ENCODE results near the gene NOTCH2. TPM values are rescaled to one million over a fixed set of nuclear protein-coding genes. Genes with fewer than 3 reads are reported as not detected.

The NOTCH2 gene
- total RNA-seq, 1 donor from 2014 or later = 84.2 TPM

GRCh38 chr1:119952496-119952895 lies 117.0 kb downstream of the NOTCH2 start:
- TF ChIP-seq CTCF (conservative IDR thresholded peaks at IDR 0.05) = no peak
- H3K27me3 Mint-ChIP-seq (ENCODE audit: low read depth) = no peaks in the 10 kb centered on the region
- no peak overlapping the region for H3K27ac Mint-ChIP-seq (ENCODE audit: unreplicated experiment)
- no peaks in the 10 kb centered on the region for H3K9me3 Mint-ChIP-seq
- no peaks in the 10 kb centered on the region for H3K4me1 Mint-ChIP-seq
- no peak for DNase-seq (ENCODE audit: low read depth, low spot score)
- peaks cover 11% of the 10 kb centered on the region for H3K36me3 Mint-ChIP-seq (ENCODE audit: low read depth)
- H3K4me3 Mint-ChIP-seq = no peak overlapping the region

- TF ChIP-seq CTCF (conservative IDR thresholded peaks at IDR 0.05) = peak; percentile 89
- Mint-ChIP-seq H3K36me3 (ENCODE audit: low read depth) (peaks cover 13% of the 10 kb centered on the region), H3K27me3 (ENCODE audit: low read depth) (no peaks in the 10 kb centered on the region), H3K4me3 (no peak overlapping the region), H3K9me3 (peaks cover under 1% of the 10 kb centered on the region), H3K27ac (ENCODE audit: unreplicated experiment) (no peak overlapping the region), H3K4me1 (no peaks in the 10 kb centered on the region)
- peak; percentile 69 for DNase-seq (ENCODE audit: low read depth, low spot score)
These were observed 120.9 kb downstream of the NOTCH2 start for GRCh38 chr1:119948342-119949214.

GRCh38 chr1:119947468-119947867 lies 122.0 kb downstream of the NOTCH2 start:
- no peak for DNase-seq (ENCODE audit: low read depth, low spot score)
- peaks cover 10% of the 10 kb centered on the region for H3K36me3 Mint-ChIP-seq (ENCODE audit: low read depth)
- H3K9me3 Mint-ChIP-seq = peaks cover 2% of the 10 kb centered on the region
- H3K4me1 Mint-ChIP-seq = no peaks in the 10 kb centered on the region
- H3K27me3 Mint-ChIP-seq (ENCODE audit: low read depth) = no peaks in the 10 kb centered on the region
- no peak overlapping the region for H3K27ac Mint-ChIP-seq (ENCODE audit: unreplicated experiment)
- no peak for TF ChIP-seq CTCF (conservative IDR thresholded peaks at IDR 0.05)
- no peak overlapping the region for H3K4me3 Mint-ChIP-seq

- Mint-ChIP-seq H3K4me3 (no peak overlapping the region), H3K27me3 (ENCODE audit: low read depth) (no peaks in the 10 kb centered on the region), H3K36me3 (ENCODE audit: low read depth) (peaks cover 10% of the 10 kb centered on the region), H3K9me3 (peaks cover 2% of the 10 kb centered on the region), H3K27ac (ENCODE audit: unreplicated experiment) (no peak overlapping the region), H3K4me1 (no peaks in the 10 kb centered on the region)
- TF ChIP-seq CTCF (conservative IDR thresholded peaks at IDR 0.05) = no peak
- no peak for DNase-seq (ENCODE audit: low read depth, low spot score)
These were observed 122.7 kb downstream of the NOTCH2 start for GRCh38 chr1:119946724-119947123.

GRCh38 chr1:119943216-119943615 lies 126.2 kb downstream of the NOTCH2 start:
- no peak overlapping the region for H3K27ac Mint-ChIP-seq (ENCODE audit: unreplicated experiment)

More at GRCh38 chr1:119943216-119943615, 126.2 kb downstream of the NOTCH2 start:
- TF ChIP-seq CTCF (conservative IDR thresholded peaks at IDR 0.05) = no peak
- Mint-ChIP-seq H3K36me3 (ENCODE audit: low read depth) (peaks cover 10% of the 10 kb centered on the region), H3K9me3 (peaks cover 2% of the 10 kb centered on the region), H3K4me1 (no peaks in the 10 kb centered on the region), H3K4me3 (no peak overlapping the region), H3K27me3 (ENCODE audit: low read depth) (no peaks in the 10 kb centered on the region)
- DNase-seq (ENCODE audit: low read depth, low spot score) = no peak

All from neural crest cell (in vitro differentiated cells).